Suprapubic skin (tissue), 4 donors: ENCODE data around the gene MGST2.
"Not testable (repeated sequence)": the region's sequence is repeated elsewhere in the genome, so short reads cannot be mapped to it uniquely, and the experiment has no call there.

Experiments
- CTCF ChIP-seq, 2 donors: fragments of 200-600 bp in 1 of 2; fragments of 450-650 bp in 1 of 2; sonication (generic) in 1 of 2; IDR thresholded peaks; one replicate each; pipeline ENCODE4 v1.5.1; 2016 to 2019; ENCODE audit warnings: antibody characterized with exemption in 2 of 2, mild to moderate bottlenecking in 1 of 2, moderate library complexity in 1 of 2
- EP300 ChIP-seq: sonication (generic); formaldehyde crosslinking; IDR thresholded peaks from one replicate; pipeline ENCODE4 v1.6.1; 2017; ENCODE audit warnings: antibody characterized with exemption
- POLR2A ChIP-seq, 2 donors: fragments of 450-650 bp; IDR thresholded peaks; one replicate each; pipeline ENCODE4 v1.6.1; 2017; ENCODE audit warnings: antibody characterized with exemption in 2 of 2, mild to moderate bottlenecking in 2 of 2, moderate library complexity in 2 of 2
- POLR2AphosphoS5 ChIP-seq, 3 donors: sonication (generic); formaldehyde crosslinking; IDR thresholded peaks; one replicate each; pipeline ENCODE4 v1.6.1; 2017; ENCODE audit warnings: antibody characterized with exemption in 3 of 3

GRCh38 chr4:139632739-139633138 lies 32.9 kb upstream of the MGST2 start:
- not testable (repeated sequence) for TF ChIP-seq CTCF (IDR thresholded peaks at IDR 0.05); EP300; POLR2A (IDR thresholded peaks at IDR 0.05); POLR2AphosphoS5 (IDR thresholded peaks at IDR 0.05)
